ENCODE measurements around the gene PHF11. TPM values are rescaled to one million over a fixed set of nuclear protein-coding genes. Genes with fewer than 3 reads are reported as not detected.

PHF11 gene
- total and polyA plus RNA-seq, 2 of the 13 experiments (the other 11 are each of a cell fraction or from before 2014, with no cell fraction given), result 15.8 to 22.0 TPM

DNA sequence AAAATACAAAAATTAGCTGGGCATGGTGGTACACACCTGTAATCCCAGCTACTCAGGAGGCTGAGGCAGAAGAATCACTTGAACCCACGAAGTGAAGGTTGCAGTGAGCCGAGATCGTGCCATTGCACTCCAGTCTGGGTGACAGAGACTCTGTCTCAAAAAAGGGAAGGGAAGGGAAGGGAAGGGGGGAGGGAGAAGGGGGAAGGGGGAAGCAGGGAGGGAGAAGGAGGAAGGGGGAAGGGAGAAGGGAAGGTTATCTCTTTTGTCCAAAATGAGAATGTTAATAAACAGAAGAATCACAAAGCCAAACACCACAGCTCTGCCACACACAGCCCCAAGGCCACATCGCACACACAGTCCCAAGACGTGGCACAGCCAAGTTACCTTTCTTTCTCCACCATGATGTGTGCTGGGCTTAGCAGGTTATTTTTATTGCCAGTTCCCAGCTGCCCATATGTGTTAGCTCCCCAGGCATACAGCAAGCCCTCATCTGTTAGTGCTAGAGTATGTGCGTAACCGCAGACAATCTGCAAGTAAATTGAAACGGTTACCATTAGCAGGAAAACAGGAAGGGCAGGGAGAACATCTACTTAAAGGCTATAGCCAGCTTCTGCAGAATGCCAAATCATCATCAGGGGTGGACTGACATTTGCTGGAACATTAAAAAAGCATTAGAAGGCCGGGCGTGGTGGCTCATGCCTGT is 55.3 kb downstream of the PHF11 start:
- TF ChIP-seq, protein P1, sequence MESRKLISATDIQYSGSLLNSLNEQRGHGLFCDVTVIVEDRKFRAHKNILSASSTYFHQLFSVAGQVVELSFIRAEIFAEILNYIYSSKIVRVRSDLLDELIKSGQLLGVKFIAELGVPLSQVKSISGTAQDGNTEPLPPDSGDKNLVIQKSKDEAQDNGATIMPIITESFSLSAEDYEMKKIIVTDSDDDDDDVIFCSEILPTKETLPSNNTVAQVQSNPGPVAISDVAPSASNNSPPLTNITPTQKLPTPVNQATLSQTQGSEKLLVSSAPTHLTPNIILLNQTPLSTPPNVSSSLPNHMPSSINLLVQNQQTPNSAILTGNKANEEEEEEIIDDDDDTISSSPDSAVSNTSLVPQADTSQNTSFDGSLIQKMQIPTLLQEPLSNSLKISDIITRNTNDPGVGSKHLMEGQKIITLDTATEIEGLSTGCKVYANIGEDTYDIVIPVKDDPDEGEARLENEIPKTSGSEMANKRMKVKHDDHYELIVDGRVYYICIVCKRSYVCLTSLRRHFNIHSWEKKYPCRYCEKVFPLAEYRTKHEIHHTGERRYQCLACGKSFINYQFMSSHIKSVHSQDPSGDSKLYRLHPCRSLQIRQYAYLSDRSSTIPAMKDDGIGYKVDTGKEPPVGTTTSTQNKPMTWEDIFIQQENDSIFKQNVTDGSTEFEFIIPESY (CRISPR knock-in tag; IDR thresholded peaks at IDR 0.05), result no peak
- TF ChIP-seq SCMH1 (CRISPR knock-in tag; IDR thresholded peaks at IDR 0.05; ENCODE audit: borderline replicate concordance) (no peak), ZIK1 (CRISPR knock-in tag; IDR thresholded peaks at IDR 0.05; ENCODE audit: borderline replicate concordance, low read depth) (no peak), ZNF83 (CRISPR knock-in tag; IDR thresholded peaks at IDR 0.05; ENCODE audit: borderline replicate concordance) (no peak), ZFP36L2 (CRISPR knock-in tag; IDR thresholded peaks at IDR 0.05) (no peak), ZFYVE20 (CRISPR knock-in tag; IDR thresholded peaks at IDR 0.05; ENCODE audit: borderline replicate concordance, low read depth) (no peak)
- TF ChIP-seq, protein P2, sequence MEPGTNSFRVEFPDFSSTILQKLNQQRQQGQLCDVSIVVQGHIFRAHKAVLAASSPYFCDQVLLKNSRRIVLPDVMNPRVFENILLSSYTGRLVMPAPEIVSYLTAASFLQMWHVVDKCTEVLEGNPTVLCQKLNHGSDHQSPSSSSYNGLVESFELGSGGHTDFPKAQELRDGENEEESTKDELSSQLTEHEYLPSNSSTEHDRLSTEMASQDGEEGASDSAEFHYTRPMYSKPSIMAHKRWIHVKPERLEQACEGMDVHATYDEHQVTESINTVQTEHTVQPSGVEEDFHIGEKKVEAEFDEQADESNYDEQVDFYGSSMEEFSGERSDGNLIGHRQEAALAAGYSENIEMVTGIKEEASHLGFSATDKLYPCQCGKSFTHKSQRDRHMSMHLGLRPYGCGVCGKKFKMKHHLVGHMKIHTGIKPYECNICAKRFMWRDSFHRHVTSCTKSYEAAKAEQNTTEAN (CRISPR knock-in tag; conservative IDR thresholded peaks at IDR 0.05), result no peak
- H3K4me1 ChIP-seq (ENCODE audit: insufficient read depth, low read length), result peaks cover 6% of the 10 kb centered on the region
- H3K79me2 ChIP-seq (ENCODE audit: insufficient read depth, low read length), result no peaks in the 10 kb centered on the region
- no TSS peak for BruUV-seq (replicated peaks)
- H3K27ac ChIP-seq (ENCODE audit: extremely low read length, insufficient read depth, low read length), result no peak overlapping the region
- intact Hi-C loops (cut with micrococcal nuclease; ENCODE audit: unreplicated experiment), result no loop called here
- no peak overlapping the region for H3K4me2 ChIP-seq (ENCODE audit: low read depth, low read length)
- in situ Hi-C loops (cut with HindIII; ENCODE audit: extremely low pct_ligation_motif_present, low pct_unique_long_range_greater_than_20kb), result no loop called here
- H3K9me3 ChIP-seq (ENCODE audit: low read length), result no peaks in the 10 kb centered on the region
- DNase-seq (ENCODE audit: low spot score), result no peak
- H3K27me3 ChIP-seq (ENCODE audit: control insufficient read depth in 1 of 2, insufficient read depth in 2 of 2, low read length in 2 of 2), result no peaks in the 10 kb centered on the region; a peak in 1 of 5 replicates
- POLR2A ChIA-PET, result no interaction called here
- no peak for FAIRE-seq
- H2AFZ ChIP-seq (ENCODE audit: low read length), result no peak overlapping the region
- no peak for ATAC-seq
- peaks cover 17 to 45% of the 10 kb centered on the region in 2 experiments; a peak in 4 of 5 replicates for H3K36me3 ChIP-seq (replicated peaks in 1 of 2; ENCODE audit: control insufficient read depth in 1 of 2, insufficient read depth in 2 of 2, low read length in 2 of 2)
- CTCF ChIA-PET (ENCODE audit: low intra/inter-chr PET ratio, low total read pairs), result no interaction called here
- no peak overlapping the region for H3K4me3 ChIP-seq (replicated peaks in 1 of 3; ENCODE audit: insufficient read depth in 1 of 3, low read depth in 2 of 3, low read length in 3 of 3)
- no peaks in the 10 kb centered on the region for H4K20me1 ChIP-seq (ENCODE audit: insufficient read depth, low read length)
- no peak overlapping the region for H3K9ac ChIP-seq (ENCODE audit: insufficient read depth, low read depth, low read length)
- WGBS (ENCODE audit: low lambda C conversion rate), result 98% methylated on average over 10 of the region's 10 CpGs

Measured in HepG2 (cell line).